Vagina (tissue), 2 donors: ENCODE measurements around the gene PLP2.

ENCODE experiments used
- POLR2A ChIP-seq, 2 donors: fragments of 450-650 bp; IDR thresholded peaks; one replicate each; pipeline ENCODE4 v1.6.1; 2017; ENCODE audit warnings: antibody characterized with exemption in 2 of 2, mild to moderate bottlenecking in 2 of 2, moderate library complexity in 2 of 2
- POLR2AphosphoS5 ChIP-seq, 2 donors: sonication (generic); formaldehyde crosslinking; IDR thresholded peaks; one replicate each; pipeline ENCODE4 v1.9.0; 2017; ENCODE audit warnings: antibody characterized with exemption in 2 of 2, mild to moderate bottlenecking in 2 of 2, low read depth in 1 of 2; ENCODE audit not compliant: insufficient read depth in 1 of 2
- TF ChIP-seq, protein P1 (sequence below), 3 experiments: fragments of 450-650 bp in 2 of 3; fragments of 200-600 bp in 1 of 3; sonication (generic) in 1 of 3; IDR thresholded peaks; one replicate each; pipeline ENCODE4 v1.5.1; 2017 to 2019; ENCODE audit warnings: antibody characterized with exemption in 3 of 3, mild to moderate bottlenecking in 2 of 3, moderate library complexity in 2 of 3

DNA sequence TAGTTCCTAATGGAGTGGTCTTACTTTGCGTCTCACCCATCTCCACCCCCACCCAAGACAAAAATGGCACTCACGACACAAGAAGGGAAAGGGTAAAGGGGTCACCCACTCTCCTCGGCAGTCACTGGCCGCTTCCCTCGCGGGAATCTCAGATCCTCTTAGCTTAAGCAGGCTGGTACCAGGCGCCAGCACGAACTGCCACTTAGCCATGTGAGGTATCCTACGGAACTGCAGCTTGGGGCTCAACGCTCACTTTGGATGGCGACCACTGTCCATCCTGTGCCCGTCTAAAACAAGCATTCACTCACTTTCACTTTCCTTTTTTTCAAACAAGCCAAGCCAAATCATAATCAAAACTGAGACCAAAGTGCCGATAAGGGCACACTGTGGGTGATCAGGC, 23.8 kb upstream of the PLP2 start:
- TF ChIP-seq, protein P1, sequence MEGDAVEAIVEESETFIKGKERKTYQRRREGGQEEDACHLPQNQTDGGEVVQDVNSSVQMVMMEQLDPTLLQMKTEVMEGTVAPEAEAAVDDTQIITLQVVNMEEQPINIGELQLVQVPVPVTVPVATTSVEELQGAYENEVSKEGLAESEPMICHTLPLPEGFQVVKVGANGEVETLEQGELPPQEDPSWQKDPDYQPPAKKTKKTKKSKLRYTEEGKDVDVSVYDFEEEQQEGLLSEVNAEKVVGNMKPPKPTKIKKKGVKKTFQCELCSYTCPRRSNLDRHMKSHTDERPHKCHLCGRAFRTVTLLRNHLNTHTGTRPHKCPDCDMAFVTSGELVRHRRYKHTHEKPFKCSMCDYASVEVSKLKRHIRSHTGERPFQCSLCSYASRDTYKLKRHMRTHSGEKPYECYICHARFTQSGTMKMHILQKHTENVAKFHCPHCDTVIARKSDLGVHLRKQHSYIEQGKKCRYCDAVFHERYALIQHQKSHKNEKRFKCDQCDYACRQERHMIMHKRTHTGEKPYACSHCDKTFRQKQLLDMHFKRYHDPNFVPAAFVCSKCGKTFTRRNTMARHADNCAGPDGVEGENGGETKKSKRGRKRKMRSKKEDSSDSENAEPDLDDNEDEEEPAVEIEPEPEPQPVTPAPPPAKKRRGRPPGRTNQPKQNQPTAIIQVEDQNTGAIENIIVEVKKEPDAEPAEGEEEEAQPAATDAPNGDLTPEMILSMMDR (IDR thresholded peaks at IDR 0.05): no peak
- TF ChIP-seq POLR2A (IDR thresholded peaks at IDR 0.05): no peak
- TF ChIP-seq POLR2AphosphoS5 (IDR thresholded peaks at IDR 0.05; ENCODE audit: insufficient read depth in 1 of 2, low read depth in 1 of 2): no peak
